ENCODE data around the gene CARD16. TPM values are rescaled to one million over a fixed set of nuclear protein-coding genes. Genes with fewer than 3 reads are reported as not detected.

Gene CARD16
- total and polyA plus RNA-seq, 2 donors from 2014 or later = 16.2 to 24.4 TPM

DNA sequence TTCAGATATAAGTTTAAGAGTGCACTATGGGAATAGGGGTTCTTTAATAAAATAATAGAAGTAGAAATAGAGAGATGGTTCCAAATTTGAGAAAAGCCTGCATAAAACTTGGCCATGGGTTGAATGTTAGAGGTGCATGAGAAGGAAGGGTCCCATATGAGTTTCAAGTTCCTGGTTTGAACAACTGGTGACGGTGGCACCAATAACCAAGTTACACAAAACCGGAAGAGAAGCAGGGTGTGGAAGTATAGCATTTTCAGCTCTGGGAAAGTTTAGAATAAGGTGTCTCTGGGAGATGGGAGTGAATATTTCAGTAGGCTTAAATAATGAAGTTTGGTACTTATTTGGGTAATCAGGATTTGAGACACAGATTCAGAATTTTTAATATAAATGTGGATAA, 12.6 kb downstream of the CARD16 start:
- DNase-seq = no peak
- FAIRE-seq = no peak
- H3K4me1 ChIP-seq (ENCODE audit: control insufficient read depth in 2 of 3, insufficient read depth in 2 of 3, low read depth in 1 of 3, low read length in 3 of 3) = no peaks in the 10 kb centered on the region
- TF ChIP-seq, protein P1, sequence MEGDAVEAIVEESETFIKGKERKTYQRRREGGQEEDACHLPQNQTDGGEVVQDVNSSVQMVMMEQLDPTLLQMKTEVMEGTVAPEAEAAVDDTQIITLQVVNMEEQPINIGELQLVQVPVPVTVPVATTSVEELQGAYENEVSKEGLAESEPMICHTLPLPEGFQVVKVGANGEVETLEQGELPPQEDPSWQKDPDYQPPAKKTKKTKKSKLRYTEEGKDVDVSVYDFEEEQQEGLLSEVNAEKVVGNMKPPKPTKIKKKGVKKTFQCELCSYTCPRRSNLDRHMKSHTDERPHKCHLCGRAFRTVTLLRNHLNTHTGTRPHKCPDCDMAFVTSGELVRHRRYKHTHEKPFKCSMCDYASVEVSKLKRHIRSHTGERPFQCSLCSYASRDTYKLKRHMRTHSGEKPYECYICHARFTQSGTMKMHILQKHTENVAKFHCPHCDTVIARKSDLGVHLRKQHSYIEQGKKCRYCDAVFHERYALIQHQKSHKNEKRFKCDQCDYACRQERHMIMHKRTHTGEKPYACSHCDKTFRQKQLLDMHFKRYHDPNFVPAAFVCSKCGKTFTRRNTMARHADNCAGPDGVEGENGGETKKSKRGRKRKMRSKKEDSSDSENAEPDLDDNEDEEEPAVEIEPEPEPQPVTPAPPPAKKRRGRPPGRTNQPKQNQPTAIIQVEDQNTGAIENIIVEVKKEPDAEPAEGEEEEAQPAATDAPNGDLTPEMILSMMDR (IDR thresholded peaks at IDR 0.05; ENCODE audit: borderline replicate concordance, extremely low read depth, insufficient read depth) = no peak
- no peak overlapping the region for H3K9ac ChIP-seq (ENCODE audit: low read length in 3 of 3)
- intact Hi-C loops (cut with DNase I) = no loop called here
- H3K27me3 ChIP-seq (ENCODE audit: control insufficient read depth, insufficient read depth, low read length) = no peaks in the 10 kb centered on the region
- peaks cover 0 to 2% (median 0%) of the 10 kb centered on the region in 3 donors for H3K9me3 ChIP-seq (ENCODE audit: control insufficient read depth in 2 of 3, insufficient read depth in 1 of 3, low read length in 3 of 3)
- no peaks in the 10 kb centered on the region for H3K36me3 ChIP-seq (ENCODE audit: control insufficient read depth in 2 of 3, insufficient read depth in 3 of 3, low read length in 3 of 3)
- H3K4me3 ChIP-seq (ENCODE audit: low read length in 3 of 3) = no peak overlapping the region
- no peak overlapping the region for H3K27ac ChIP-seq (ENCODE audit: low read depth in 2 of 2, low read length in 2 of 2)

DNA sequence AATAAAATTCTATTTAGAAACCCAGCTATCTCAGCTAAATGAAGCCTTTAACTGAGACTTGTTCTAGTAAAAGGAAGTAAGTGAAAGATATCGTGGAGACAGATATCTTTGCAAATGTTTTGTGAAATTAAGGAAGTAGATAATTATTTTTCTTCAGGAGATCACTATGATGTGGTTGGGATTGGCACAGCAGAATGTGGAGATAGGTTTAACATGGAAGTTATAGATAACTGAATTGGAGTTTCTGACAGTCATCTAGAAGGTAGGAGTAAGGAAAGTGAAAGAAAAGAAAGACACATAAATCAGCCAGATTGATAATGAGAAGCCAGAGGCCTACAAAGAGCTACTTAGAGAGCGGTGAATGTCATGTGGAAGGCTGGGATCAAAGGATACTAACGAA, 17.5 kb downstream of the CARD16 start:
- no peak for FAIRE-seq

DNA sequence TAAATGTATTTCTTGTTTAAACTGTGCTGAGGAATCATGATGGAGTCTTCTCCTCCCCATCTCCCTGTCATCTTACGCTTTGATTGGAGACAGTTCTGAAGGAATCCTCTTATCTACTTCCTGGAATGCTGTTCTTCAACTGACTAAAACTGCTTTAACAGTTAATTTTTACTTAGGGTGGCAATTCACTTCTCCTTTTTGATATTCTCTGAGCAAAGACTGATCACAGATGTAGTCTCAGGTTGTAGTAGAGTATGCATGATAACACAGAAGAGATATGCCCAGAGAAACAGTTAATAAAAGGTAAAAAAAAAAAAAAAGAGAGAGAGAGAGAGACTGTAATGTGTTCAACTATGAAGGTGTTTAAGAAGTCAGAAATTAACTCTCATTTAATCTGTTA, 20.7 kb downstream of the CARD16 start:
- TF ChIP-seq, protein P1 (IDR thresholded peaks at IDR 0.05; ENCODE audit: borderline replicate concordance, extremely low read depth, insufficient read depth) = no peak
- Histone ChIP-seq H3K9ac (ENCODE audit: low read length in 3 of 3) (no peak overlapping the region), H3K4me3 (ENCODE audit: low read length in 3 of 3) (no peak overlapping the region), H3K9me3 (ENCODE audit: control insufficient read depth in 2 of 3, insufficient read depth in 1 of 3, low read length in 3 of 3) (no peaks in the 10 kb centered on the region), H3K27ac (ENCODE audit: low read depth in 2 of 2, low read length in 2 of 2) (no peak overlapping the region), H3K36me3 (ENCODE audit: control insufficient read depth in 2 of 3, insufficient read depth in 3 of 3, low read length in 3 of 3) (no peaks in the 10 kb centered on the region), H3K27me3 (ENCODE audit: control insufficient read depth, insufficient read depth, low read length) (no peaks in the 10 kb centered on the region), H3K4me1 (ENCODE audit: control insufficient read depth in 2 of 3, insufficient read depth in 2 of 3, low read depth in 1 of 3, low read length in 3 of 3) (no peaks in the 10 kb centered on the region)
- DNase-seq (no peak), FAIRE-seq (no peak)
- intact Hi-C loops (cut with DNase I) = no loop called here

More for the DNA sequence above, 17.5 kb downstream of the CARD16 start:
- intact Hi-C loops (cut with DNase I) = no loop called here
- no peak overlapping the region for H3K9ac ChIP-seq (ENCODE audit: low read length in 3 of 3)
- H3K4me3 ChIP-seq (ENCODE audit: low read length in 3 of 3) = no peak overlapping the region
- TF ChIP-seq, protein P1 (IDR thresholded peaks at IDR 0.05; ENCODE audit: borderline replicate concordance, extremely low read depth, insufficient read depth) = no peak
- H3K9me3 ChIP-seq (ENCODE audit: control insufficient read depth in 2 of 3, insufficient read depth in 1 of 3, low read length in 3 of 3) = no peaks in the 10 kb centered on the region
- no peaks in the 10 kb centered on the region for H3K4me1 ChIP-seq (ENCODE audit: control insufficient read depth in 2 of 3, insufficient read depth in 2 of 3, low read depth in 1 of 3, low read length in 3 of 3)
- H3K36me3 ChIP-seq (ENCODE audit: control insufficient read depth in 2 of 3, insufficient read depth in 3 of 3, low read length in 3 of 3) = no peaks in the 10 kb centered on the region
- no peaks in the 10 kb centered on the region for H3K27me3 ChIP-seq (ENCODE audit: control insufficient read depth, insufficient read depth, low read length)
- no peak overlapping the region for H3K27ac ChIP-seq (ENCODE audit: low read depth in 2 of 2, low read length in 2 of 2)
- DNase-seq = no peak

DNA sequence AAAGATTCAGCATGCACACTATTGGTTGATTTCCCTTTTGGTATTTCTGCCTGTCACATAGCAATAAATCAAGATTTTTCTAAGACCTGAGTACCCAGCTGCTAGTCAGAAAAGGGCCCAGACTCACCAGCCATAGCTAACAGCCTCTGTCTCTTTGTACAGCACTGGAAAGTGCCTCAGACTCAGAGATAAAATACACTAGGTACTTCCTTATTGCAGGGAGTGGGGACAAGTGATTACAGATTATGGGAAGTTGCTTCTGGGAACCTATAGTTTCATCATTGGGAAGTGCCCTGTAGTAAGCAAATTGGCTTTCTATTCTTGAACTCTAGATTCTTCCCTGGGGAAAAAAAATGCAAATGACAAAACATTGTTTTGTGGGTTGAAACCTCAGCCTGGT, 22.1 kb downstream of the CARD16 start, which contains the start of gene CASP5:
Gene CASP5, minus strand, starts transcription at position 166 of the 400 bp plus-strand sequence. Its CDS starts 32 bp downstream, at position 134.
- H3K4me3 ChIP-seq (ENCODE audit: low read length in 3 of 3) = no peak within 1 kb of the TSS
- FAIRE-seq = no peak
- intact Hi-C loops (cut with DNase I) = no loop called here
- no peaks in the 10 kb centered on the region for H3K36me3 ChIP-seq (ENCODE audit: control insufficient read depth in 2 of 3, insufficient read depth in 3 of 3, low read length in 3 of 3)
- no peak within 1 kb of the TSS for H3K27ac ChIP-seq (ENCODE audit: low read depth in 2 of 2, low read length in 2 of 2)
- no peak within 1 kb of the TSS for H3K9ac ChIP-seq (ENCODE audit: low read length in 3 of 3)
- DNase-seq = no peak
- H3K4me1 ChIP-seq (ENCODE audit: control insufficient read depth in 2 of 3, insufficient read depth in 2 of 3, low read depth in 1 of 3, low read length in 3 of 3) = no peaks in the 10 kb centered on the region
- TF ChIP-seq, protein P1 (IDR thresholded peaks at IDR 0.05; ENCODE audit: borderline replicate concordance, extremely low read depth, insufficient read depth) = no peak
- no peaks in the 10 kb centered on the region for H3K9me3 ChIP-seq (ENCODE audit: control insufficient read depth in 2 of 3, insufficient read depth in 1 of 3, low read length in 3 of 3)
- H3K27me3 ChIP-seq (ENCODE audit: control insufficient read depth, insufficient read depth, low read length) = no peaks in the 10 kb centered on the region

All from kidney (tissue), 14 donors.